HG03378 (cell line): ENCODE results near the gene MLKL.
"Not testable (repeated sequence)": the region's sequence is repeated elsewhere in the genome, so short reads cannot be mapped to it uniquely, and the experiment has no call there.

ENCODE experiments used
- ATAC-seq: cut with Tn5 transposase; IDR thresholded peaks from one replicate; pipeline ENCODE4 v1.9.1; 2021; ENCODE audit warnings: mild to moderate bottlenecking, moderate library complexity; ENCODE audit not compliant: unreplicated experiment

The MLKL gene

DNA sequence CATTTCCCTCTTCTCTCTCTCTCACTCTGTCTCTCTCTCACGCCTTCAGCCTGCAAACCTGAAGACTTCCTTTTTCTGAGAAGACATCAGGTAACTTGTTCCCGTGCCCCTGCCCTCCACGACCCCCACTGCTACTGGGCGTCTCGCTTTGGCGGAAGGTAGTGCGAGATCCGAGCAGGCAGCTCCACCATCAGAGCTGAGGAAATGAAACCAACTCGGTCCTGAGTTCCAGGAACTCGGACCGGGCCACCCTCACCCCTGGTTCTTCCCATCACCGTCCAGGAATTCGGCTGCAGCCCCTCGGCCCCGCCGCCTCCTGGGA lies 585 bp downstream of the MLKL start:
- ATAC-seq, result peak; percentile 12

DNA sequence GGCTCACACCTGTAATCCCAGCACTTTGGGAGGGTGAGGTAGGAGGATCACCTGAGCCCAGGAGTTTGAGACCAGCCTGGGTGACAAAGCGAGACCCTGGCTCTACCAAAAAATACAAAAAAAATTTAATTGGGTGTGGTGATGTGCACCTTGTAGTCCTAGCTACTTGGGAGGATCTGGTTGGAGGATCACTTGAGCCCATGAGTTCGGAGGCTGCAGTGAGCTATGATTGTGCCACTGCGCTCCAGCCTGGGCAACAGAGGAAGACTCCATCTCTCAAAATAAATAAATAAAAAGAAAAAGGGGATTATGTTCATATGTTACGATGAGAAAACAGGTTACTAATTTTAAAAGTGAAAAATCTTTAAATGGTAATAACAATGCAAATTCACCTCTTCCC lies 996 bp downstream of the MLKL start:
- ATAC-seq, result no peak

DNA sequence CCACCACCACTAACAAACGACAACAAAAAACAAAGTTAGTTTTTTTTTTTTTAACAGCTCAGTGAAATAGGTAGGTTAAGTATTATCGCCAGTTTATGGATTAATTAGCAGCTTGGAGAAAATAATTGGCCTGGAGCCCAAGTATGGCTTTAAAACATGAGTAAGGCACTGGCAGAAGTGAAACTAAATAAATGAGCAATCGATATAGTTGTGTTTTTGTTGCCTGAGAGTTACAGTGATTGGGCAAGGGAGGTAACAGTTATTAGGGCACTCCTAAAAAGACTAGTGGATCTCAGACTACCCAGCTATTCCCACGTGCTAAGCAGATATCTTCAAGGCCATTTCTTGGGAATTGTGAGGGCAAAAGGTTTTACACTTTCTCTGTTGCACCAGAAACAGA lies 2.4 kb downstream of the MLKL start:
- ATAC-seq, result no peak

DNA sequence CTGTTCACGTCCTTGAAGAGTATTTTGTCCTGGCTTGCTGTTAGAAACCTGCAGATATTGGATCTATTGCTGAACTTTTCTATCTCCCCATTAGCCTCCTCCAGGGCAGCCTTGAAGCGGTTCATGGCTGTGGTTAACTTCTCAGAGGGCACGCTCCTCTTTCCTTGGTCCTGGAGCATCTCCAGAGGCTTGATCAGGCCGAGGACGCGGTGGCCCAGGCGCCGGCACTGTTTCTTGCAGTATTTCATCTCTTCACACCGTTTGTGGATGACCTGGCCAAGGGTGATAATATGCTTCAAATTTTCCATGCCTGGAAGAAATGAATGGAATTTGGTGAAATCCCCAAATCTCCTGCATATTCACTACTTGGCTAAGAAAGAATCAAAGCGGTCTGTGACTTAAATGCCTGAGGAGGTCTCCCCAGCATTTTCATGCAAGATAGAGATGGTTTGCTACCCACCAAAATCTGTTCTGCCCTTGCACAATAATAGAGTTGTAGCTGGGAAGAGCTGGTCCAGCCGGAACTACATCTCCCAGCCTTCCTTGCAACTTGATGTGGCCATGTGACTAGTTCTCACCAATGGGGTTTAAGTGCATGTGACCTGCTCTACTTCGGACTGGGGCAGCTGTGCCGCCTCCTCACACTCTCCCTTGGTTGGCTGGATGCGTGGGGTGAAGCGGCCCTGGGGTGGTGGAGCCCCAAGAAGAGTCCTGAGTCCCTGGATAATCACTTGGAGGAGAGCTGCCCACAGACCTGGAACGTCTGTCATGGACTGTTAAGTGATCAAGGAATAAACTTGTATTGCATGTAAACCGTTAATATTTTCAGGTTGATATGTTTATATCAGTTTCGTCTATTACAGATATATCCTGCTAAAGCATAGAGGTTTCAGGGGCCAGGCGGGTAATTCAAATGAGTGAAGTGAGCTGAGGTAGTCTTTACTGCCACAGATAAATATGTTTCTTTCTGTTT lies 4.9 kb downstream of the MLKL start:
- ATAC-seq, result peak; percentile 90

DNA sequence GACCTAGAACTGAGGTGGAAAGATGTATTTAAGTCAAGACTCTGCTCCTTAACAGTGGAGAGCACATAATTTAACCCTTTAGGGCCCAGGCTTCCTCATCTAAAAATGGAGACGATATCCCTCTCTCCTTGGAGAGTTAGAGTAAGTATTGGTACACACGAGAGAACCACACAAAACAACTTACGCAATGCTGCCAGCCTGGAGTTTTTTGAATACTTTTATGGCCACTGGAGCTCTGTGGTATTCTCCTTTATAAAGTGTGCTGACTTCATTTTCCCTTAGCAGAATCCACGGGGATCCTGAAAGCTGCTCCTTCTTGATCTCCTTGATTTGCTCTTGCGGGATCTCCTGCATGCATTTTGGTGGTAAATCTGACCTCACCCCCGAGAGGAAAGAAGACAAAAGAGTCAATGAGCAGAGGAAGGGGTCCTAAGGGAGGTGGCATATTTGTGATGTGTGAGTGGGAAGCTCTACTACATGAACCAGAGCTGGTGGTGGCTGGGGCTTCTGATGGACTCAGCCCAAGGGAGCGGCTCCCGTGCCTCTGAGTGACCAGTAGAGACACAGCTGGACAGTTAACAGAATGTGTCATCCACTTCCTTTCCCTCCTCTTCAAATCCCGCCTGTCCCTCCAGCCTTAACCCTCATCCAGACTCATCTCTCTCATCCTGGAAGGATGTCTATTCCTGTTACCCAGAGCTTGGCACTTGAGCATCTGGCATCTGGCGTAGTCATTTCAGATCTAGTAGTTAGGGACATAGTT lies 9.4 kb downstream of the MLKL start:
- ATAC-seq, result no peak

DNA sequence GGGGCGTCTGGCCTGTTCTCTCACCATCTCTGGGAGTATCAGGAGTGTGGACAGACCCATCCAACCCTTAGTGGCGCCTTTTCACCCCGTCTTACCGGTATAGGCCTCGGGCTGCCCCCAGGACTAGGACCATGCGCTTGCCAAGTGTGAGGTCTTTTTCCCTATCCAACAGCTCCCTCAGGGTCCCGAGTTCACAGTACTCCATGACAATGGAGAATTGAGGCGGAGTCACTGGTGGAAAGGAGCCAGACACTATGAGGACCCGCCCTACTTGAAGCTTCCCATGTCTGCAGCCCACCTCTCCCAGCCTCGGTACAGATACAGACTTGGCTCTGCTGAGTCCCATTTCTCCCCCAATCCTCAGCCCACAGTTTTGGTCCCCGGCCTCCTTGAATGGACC lies 18.1 kb downstream of the MLKL start:
- no peak for ATAC-seq

DNA sequence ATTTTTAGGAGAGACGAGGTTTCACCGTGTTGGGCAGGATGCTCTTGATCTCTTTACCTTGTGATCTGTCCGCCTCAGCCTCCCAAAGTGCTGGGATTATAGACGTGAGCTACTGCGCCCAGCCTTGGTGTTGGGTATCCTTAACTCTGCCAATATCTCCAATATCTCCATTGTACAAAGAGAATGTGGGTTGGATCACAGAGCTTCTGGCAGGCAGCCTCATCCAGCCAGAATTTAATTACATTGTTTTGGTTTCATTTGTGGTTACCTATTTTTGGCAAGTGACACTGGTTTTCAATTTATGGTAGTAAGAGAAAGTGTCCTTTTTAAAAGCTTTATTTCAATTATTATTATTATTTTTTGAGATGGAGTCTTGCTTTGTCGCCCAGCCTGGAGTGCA lies 20.0 kb downstream of the MLKL start:
- no peak for ATAC-seq

DNA sequence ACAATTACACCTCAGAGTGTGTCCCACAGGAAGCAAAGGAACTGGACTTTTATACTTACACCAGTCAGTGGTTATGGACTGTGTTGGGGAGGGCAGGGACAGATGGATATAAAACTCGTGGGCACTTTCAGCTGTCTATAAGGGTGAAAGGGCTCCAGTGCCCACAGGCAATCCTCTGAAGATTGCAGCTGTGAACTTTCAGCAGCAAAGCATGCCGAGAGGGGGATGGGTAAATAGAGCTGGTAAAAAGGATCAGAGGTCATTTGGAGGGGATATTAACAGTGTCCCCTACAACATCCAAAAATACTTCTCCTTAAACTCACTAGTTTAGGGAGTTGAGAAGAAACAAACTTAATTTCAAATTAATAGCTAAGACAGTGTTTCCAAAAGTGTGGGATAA lies 20.7 kb downstream of the MLKL start:
- no peak for ATAC-seq

DNA sequence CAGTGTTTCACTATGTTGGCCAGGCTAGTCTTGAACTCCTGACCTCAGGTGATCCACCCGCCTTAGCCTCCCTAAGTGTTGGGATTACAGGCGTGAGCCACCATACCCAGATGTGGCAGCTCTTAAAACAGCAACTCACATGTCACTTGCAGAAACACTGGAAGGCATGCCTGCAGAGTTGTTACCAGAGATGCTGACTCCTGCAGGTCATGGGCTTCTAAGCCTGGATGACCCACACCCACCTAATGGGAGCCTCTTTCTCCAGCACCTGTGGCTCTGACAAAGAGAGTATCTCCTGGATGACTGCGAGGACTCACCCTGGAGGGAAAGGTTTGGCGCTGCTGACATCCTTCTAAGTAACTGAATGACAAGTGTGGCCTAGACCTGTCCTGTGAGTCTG lies 22.8 kb downstream of the MLKL start:
- no peak for ATAC-seq

DNA sequence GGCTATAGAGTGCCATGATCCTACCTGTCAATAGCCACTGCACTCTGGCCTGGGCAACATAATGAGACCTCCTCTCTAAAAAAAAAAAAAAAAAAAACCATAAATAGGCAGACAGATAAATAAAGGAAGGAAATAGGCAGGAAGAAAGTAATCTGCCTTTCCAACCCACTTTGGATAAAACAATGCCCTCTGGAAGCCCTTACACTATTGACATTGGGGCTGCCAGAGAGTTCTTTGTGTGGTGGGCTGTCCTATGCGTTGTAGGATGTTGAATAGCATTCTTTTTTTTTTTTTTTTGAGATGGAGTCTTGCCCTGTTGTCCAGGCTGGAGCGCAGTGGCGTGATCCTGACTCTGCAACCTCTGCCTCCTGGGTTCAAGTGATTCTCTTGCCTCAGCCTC lies 26.8 kb downstream of the MLKL start:
- no peak for ATAC-seq

DNA sequence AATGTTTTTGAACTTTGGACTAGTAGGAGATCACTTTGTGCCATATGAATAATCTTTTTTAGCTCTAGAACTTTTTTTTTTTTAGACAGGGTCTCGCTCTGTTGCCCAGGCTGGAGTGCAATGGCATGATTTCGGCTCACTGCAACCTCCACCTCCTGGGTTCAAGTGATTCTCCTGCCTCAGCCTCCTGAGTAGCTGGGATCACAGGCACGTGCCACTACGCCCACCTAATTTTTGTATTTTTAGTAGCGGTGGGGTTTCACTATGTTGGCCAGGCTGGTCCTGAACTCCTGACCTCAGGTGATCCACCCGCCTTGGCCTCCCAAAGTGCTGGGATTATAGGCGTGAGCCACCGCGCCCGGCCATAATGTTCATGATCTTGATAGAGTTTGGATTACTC lies 31.8 kb downstream of the MLKL start:
- not testable (repeated sequence) for ATAC-seq

DNA sequence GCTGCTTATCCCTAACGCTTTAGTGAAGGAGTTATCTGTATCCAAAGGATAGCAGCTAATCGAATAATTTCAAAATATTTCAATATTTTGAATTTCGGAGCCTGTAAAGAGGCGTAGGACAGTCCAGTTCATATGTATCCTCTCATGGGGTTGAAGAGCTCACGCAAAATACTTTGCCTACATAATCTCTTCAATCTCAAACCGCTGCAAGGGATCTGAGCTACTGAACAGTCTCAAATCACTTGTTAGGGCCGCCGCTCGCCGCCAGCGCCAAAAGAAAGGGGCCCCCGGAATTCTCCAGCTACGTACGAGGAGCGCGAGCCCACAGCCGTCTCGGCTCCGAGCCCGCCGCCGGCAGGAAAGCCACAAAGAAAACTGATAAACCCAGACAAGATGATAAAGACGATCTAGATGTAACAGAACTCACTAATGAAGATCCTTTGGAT lies 33.4 kb downstream of the MLKL start:
- ATAC-seq, result no peak

DNA sequence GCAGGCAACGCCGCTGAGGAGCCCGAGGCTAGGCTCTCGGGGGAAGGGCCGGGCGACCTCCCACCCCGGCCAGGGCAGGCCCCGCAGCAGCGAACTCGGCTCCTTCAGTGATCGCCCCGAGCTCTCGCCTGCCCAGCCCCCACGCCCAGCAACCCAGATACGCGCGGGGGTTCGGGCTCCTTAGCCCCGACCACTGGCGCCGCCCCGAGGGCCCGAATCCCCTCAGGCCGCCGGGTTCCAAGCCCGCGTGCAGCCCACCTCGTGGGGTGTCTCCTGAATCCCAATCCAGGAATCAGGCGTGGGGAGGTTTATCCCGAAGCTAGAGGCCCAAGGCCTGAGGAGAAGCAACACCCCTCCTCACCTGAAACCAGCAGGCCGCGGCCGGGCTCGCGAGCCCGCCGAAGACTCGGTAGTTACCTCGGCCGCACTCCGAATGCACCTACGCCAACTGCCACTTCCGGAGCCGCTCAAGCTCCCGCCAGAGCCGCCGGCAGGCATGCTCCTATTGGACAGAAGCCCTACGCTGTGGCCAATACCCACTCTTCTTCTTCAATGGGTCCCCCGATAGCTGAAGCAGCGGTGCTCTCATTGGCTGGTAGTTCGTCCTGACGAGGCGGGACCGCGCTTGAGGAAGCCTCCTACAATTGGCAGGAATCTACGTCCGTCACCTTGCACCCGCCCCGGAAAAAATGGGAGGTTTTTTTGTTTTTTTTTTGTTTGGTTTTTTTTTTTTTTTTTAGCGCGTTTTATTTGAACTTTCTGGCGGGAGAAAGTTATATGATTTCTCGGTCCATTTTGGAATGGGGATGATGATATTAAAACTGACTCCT lies 34.0 kb downstream of the MLKL start, which contains the start of gene RFWD3:
Gene RFWD3 (minus strand): TSS at position 453 of the 830 bp plus-strand sequence. CDS start 5,428 bp downstream, outside the sequence.
- peak; percentile 100 for ATAC-seq

DNA sequence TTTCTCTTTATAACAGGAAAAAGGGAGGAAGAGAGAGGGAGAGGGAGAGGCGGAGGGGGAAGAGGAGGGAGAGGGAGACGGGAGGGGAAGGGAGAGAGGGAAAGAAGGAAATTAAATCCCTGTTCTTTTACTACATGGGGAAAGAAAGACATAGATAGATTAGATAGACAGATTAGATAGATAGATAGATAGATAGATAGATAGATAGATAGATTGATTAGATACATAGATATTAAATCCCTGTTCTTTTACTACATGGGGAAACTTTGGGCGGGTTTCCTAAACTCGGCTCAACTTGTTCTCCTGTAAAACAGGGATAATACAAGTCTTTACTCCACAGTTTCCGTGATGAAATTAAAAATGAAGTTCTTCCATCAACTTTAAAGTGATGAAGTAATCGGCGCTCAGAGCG lies 34.6 kb downstream of the MLKL start:
- ATAC-seq, result no peak

DNA sequence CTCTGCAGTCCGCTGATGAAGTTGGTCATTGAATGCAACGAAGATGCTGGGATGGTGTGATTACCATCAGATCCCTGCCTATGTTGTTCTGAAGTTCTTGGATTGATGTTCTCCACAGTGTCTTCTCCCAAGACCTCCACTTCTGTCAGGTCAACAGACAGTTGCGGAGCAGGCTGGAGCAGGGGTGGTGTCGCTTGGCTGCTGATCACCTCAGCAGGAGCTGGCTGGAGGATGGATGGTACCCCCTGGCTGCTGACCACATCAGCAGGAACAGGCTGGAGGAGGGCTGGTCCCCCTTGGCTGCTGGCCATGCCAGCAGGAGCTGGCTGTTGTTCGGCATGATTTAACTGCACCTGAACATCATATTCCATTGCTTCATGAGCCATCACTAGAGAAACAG lies 39.6 kb downstream of the MLKL start:
- no peak for ATAC-seq

DNA sequence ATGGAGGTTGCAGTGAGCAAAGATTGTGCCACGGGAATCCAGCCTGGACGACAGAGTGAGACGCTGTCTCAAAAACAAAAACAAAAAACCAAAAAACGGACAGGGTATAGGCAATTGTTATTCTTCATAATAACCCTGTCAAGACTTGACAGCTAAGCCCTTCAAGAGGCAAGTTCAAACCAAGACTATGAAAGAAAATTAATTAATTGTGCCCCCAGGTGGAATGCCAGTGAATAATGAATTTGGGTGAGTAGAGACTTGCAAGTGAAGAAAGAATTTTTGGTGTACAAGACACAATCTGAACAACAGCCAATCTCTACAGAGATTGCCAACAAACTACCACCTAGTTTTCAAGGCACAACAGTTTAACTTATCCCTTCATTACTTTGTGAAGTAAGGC lies 40.3 kb downstream of the MLKL start:
- no peak for ATAC-seq

DNA sequence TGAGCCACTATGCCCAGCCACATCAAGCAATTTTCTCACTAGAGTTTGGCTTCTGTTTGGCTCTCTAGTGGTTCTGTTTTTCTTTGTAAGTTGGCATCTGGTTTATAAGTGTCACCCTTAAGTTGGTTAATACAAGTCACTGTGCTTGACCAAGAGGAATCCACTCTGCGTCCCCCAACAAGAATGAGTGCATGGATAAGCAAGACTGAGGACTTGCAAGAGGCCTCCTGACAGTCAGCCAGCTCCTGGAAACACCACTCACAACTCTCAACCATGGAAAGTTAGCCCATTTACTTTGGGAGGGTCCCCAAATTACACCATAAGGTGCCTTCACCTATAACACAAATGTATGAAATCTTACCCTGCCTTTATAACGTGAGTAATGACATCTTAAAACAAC lies 41.6 kb downstream of the MLKL start:
- ATAC-seq, result no peak

DNA sequence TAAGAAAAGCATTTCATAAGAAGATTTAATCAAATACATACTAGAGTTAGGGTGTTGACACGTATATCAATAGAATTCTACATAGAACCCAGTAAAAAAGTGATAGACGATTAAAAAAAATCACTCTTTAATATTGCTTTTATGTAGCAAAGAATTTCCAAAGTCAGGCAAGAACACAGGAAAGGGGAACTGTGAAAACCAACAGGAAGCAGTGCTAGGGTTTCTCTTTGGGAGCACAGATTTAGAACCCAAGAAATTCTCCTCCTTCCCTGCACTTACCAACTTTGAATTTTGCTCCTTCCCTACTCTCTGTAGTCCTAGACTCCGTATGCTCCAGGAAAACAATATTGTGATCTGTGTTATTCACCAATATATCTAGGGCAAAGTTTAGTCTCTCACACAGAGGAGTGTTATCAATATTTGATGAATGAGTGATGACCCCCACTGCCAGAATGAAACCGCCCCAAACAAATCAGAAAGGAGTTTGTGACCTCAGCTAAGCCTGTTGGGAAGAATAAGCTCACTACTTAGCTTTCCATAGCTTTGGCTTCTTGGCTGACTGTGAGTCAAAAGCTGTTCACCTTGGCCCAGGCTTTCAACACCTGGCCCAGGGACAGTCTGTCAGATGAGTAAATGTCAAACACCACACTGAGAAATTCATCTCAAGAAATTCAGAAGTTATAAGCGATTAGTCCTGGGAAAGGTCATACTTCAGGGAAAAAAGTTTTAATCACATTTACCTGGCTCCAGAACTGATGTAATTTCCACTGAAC lies 42.6 kb downstream of the MLKL start:
- ATAC-seq, result no peak

DNA sequence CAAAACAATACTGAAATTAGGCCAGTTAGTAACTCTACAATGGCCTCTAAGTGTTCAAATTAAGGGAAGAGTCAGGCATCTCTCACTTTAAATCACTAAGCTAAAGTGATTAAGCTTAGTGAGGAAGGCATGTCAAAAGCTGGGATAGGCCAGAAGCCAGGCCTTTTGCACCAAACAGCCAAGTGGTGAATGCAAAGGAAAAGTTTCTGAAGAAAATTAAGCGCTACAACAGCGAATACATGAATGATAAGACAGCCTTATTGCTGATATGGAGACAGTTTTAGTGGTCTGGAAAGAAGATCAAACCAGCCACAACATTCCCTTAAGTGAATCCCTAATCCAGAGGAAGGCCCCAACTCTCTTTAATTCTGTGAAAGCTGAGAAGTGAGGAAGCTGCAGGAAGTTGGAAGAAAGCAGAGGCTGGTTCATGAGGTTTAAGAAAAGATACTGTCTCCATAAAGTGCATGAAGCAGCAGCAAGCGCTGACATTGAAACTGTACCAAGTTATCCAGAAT lies 46.1 kb downstream of the MLKL start:
- no peak for ATAC-seq

DNA sequence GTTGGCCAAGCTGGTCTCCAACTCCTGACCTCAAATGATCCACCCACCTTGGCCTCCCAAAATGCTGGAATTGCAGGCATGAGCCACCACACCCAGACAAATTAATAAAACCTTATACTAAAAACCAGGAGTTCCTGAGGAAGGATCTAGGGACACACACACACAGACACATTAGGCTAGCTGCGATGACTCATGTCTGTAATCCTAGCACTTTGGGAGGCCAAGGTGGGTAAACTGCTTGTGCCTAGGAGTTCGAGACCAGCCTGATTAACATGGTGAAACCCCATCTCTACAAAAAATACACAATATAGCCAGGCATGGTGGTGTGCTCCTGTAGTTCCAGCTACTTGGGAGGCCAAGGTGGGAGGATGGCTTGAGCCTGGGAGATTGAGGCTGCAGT lies 47.8 kb downstream of the MLKL start:
- not testable (repeated sequence) for ATAC-seq
